ENCODE data around the gene C2CD2.

DNA sequence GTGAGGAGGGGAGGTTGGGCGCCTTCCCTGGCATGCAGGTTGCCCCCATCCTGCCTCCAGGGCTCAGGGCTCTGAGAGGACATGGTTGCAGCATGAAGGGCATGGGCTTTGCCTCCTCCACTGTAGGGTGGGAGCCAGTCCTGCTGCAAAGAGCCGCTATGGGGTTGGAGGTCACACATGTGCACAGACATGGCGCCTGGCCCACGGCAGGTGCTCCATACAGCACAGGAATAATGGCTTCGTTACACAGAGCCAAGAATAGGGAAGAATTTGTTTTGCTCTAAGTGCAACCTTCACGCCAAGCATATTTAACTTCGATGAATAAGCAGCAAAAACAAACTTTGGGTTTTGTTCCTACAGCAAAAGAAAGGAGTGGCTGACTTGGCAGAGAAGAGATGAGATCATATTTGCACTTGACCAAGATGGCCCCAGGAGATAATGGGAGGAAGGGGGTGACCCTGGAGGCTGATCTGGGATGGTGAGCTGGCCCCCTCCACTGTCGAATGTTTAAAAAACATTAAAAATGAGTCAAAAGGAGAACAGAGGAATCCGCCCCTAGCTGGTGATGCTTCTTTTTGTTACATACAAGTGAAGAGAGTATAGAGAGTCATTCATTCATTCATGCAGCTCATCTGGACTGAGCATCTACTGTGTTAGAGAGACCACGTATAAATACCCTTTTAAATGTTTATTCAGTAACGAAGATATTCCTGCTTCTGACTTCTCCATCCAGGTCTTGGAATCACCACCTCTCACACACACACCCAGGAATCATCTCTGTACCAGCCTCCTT is 12.4 kb upstream of the C2CD2 start:
- TF ChIP-seq, protein P1, sequence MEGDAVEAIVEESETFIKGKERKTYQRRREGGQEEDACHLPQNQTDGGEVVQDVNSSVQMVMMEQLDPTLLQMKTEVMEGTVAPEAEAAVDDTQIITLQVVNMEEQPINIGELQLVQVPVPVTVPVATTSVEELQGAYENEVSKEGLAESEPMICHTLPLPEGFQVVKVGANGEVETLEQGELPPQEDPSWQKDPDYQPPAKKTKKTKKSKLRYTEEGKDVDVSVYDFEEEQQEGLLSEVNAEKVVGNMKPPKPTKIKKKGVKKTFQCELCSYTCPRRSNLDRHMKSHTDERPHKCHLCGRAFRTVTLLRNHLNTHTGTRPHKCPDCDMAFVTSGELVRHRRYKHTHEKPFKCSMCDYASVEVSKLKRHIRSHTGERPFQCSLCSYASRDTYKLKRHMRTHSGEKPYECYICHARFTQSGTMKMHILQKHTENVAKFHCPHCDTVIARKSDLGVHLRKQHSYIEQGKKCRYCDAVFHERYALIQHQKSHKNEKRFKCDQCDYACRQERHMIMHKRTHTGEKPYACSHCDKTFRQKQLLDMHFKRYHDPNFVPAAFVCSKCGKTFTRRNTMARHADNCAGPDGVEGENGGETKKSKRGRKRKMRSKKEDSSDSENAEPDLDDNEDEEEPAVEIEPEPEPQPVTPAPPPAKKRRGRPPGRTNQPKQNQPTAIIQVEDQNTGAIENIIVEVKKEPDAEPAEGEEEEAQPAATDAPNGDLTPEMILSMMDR (IDR thresholded peaks at IDR 0.05), result no peak
- no peak for TF ChIP-seq POLR2A (IDR thresholded peaks at IDR 0.05)

Measured in right lobe of liver (tissue), 4 donors.